Measurements from ENCODE around the gene ABCA7. TPM values are rescaled to one million over a fixed set of nuclear protein-coding genes. Genes with fewer than 3 reads are reported as not detected.

ABCA7 gene
- total RNA-seq, 1 donor, result 3.5 TPM

GRCh38 chr19:1014161-1015060 lies 25.5 kb upstream of the ABCA7 start:
- H3K4me3 ChIP-seq (ENCODE audit: low read depth, low read length), result no peak overlapping the region
- TF ChIP-seq, protein P1, sequence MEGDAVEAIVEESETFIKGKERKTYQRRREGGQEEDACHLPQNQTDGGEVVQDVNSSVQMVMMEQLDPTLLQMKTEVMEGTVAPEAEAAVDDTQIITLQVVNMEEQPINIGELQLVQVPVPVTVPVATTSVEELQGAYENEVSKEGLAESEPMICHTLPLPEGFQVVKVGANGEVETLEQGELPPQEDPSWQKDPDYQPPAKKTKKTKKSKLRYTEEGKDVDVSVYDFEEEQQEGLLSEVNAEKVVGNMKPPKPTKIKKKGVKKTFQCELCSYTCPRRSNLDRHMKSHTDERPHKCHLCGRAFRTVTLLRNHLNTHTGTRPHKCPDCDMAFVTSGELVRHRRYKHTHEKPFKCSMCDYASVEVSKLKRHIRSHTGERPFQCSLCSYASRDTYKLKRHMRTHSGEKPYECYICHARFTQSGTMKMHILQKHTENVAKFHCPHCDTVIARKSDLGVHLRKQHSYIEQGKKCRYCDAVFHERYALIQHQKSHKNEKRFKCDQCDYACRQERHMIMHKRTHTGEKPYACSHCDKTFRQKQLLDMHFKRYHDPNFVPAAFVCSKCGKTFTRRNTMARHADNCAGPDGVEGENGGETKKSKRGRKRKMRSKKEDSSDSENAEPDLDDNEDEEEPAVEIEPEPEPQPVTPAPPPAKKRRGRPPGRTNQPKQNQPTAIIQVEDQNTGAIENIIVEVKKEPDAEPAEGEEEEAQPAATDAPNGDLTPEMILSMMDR (IDR thresholded peaks at IDR 0.05; ENCODE audit: insufficient read depth, low read length), result no peak
- DNase-seq (ENCODE audit: low read depth), result no peak

DNA sequence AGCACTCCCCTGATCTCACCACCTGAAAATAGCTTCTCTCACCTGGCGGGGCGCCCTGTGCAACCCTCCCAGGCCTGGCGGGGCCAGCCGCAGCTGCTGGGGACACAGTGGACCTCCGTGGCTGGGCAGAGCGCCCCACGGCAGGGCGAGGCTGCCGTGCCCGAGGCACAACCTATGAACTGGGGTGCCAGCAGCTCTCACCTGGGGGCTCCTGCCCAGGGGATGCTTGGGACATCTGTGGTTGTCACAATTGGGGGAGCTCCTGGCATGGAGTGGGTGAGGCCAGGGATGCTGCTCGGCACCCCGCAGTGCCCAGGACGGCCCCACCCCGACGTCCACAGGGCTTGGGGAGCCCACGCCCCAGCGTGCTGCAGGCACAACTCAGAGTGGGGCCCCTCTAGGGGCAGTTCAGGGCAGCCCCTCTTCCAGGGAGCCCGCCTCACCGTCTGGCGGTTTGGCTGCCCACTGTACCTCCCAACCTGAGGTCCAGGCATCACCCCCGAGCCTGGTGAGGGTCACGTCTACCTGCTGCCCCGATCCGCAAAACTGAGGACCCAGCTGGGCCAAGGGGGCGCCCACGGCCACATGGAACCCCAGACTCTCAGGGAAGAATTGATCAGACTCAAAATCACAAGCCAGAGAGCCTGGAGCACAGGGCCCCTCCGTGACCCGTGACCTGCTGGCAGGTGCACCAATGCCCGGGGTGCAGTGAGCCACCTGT lies 24.7 kb upstream of the ABCA7 start:
- H3K4me3 ChIP-seq (ENCODE audit: low read depth, low read length), result no peak overlapping the region
- DNase-seq (ENCODE audit: low read depth), result no peak
- TF ChIP-seq, protein P1 (IDR thresholded peaks at IDR 0.05; ENCODE audit: insufficient read depth, low read length), result no peak

GRCh38 chr19:1015782-1016646 lies 23.9 kb upstream of the ABCA7 start:
- peak overlapping the region; percentile 18 for H3K4me3 ChIP-seq (ENCODE audit: low read depth, low read length)
- TF ChIP-seq, protein P1 (IDR thresholded peaks at IDR 0.05; ENCODE audit: insufficient read depth, low read length), result no peak
- no peak for DNase-seq (ENCODE audit: low read depth)

GRCh38 chr19:1016647-1017114 lies 23.2 kb upstream of the ABCA7 start:
- H3K4me3 ChIP-seq (ENCODE audit: low read depth, low read length), result peak overlapping the region; percentile 28
- TF ChIP-seq, protein P1 (IDR thresholded peaks at IDR 0.05; ENCODE audit: insufficient read depth, low read length), result no peak
- DNase-seq (ENCODE audit: low read depth), result peak; percentile 62

DNA sequence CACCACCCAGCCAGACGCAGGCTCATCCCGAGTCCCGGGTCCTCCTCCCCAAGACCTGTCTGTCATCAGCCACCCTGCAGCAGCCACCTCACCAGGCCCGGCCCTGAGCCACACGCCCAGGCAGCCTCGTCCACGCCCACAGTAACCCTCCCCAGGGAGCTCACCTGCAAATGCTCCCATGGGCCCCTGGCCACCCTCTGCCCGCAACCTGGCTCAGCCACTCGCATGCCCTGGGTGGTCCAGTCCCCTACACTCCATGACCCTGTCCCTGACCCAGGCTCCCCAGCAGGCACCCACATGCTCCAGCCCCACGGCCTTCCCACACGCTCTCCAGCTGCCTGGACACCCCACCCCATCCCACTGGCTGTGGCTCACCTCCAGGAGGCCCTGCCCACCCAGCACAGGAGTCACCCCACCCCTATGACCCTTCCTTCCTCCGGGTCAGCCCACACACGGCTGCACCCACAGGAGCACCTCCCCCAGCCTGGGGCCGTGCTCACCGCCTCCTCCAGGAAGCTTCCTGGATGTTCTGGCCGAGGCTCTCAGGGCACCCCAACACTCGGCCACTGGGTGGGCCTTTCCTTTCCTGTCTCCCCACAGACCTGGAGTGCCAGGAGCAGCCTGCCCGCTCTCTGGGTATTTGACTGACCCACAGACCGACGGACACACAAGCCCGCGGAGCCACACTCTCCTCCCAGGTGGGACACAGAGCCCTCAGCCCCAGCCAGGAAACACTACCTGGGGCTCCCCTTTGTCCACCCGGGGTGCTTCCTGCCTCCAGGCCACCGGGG lies 22.6 kb upstream of the ABCA7 start:
- peak overlapping the region; percentile 28 for H3K4me3 ChIP-seq (ENCODE audit: low read depth, low read length)
- no peak for DNase-seq (ENCODE audit: low read depth)
- TF ChIP-seq, protein P1 (IDR thresholded peaks at IDR 0.05; ENCODE audit: insufficient read depth, low read length), result no peak

Measured in fibroblast of the aortic adventitia (primary cell).